HL-60 (cell line): Measurements from ENCODE around the gene TBC1D16.

Source experiments
- SPI1 ChIP-seq: IDR thresholded peaks from 2 replicates; pipeline ENCODE4 v1.6.1; 2012; ENCODE audit warnings: low read depth, mild to moderate bottlenecking, borderline replicate concordance
- TF ChIP-seq, protein P1 (sequence below): IDR thresholded peaks from one replicate; pipeline ENCODE4 v1.5.1; 2011; ENCODE audit warnings: low read length, control low read depth, inconsistent platforms; ENCODE audit not compliant: insufficient read depth

GRCh38 chr17:80010283-80010858 lies 25.3 kb downstream of the TBC1D16 start:
- no peak for TF ChIP-seq SPI1
- TF ChIP-seq, protein P1, sequence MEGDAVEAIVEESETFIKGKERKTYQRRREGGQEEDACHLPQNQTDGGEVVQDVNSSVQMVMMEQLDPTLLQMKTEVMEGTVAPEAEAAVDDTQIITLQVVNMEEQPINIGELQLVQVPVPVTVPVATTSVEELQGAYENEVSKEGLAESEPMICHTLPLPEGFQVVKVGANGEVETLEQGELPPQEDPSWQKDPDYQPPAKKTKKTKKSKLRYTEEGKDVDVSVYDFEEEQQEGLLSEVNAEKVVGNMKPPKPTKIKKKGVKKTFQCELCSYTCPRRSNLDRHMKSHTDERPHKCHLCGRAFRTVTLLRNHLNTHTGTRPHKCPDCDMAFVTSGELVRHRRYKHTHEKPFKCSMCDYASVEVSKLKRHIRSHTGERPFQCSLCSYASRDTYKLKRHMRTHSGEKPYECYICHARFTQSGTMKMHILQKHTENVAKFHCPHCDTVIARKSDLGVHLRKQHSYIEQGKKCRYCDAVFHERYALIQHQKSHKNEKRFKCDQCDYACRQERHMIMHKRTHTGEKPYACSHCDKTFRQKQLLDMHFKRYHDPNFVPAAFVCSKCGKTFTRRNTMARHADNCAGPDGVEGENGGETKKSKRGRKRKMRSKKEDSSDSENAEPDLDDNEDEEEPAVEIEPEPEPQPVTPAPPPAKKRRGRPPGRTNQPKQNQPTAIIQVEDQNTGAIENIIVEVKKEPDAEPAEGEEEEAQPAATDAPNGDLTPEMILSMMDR, result no peak
